Adipose tissue (tissue), 3 donors: ENCODE data around the gene CELA3A. TPM values are rescaled to one million over a fixed set of nuclear protein-coding genes. Genes with fewer than 3 reads are reported as not detected.
"Not testable (repeated sequence)": the region's sequence is repeated elsewhere in the genome, so short reads cannot be mapped to it uniquely, and the experiment has no call there.

Source experiments
- H3K27ac ChIP-seq: one replicate; pipeline ENCODE4 v1.5.1; 2013; ENCODE audit warnings: low read depth, low read length
- WGBS, 3 donors: extraction: QIAGEN DNeasy Blood & Tissue Kit; methylation state at CpG; one replicate each; pipeline ENCODE4 v1.1.7; 2013; 5-methylcytosine and 5-hydroxymethylcytosine counted together
- polyA plus RNA-seq, 3 donors: library from polyadenylated mRNA; stranded (reverse); fragments of 200-250 nt; gene quantifications; one replicate each; pipeline ENCODE4 v1.2.3, GENCODE V29; 2013
- donor health status: healthy with polysubstance abuse.
- donor health status: Bipolar disorder and iron deficiency.
- donor health status: healthy.

The CELA3A gene
- over 10,000 TPM in 1 of 3 donors, 10 to 100 TPM in 1, 1 to 10 TPM in 1; 5.3 to 36,211 (median 17.7) TPM for polyA plus RNA-seq

DNA sequence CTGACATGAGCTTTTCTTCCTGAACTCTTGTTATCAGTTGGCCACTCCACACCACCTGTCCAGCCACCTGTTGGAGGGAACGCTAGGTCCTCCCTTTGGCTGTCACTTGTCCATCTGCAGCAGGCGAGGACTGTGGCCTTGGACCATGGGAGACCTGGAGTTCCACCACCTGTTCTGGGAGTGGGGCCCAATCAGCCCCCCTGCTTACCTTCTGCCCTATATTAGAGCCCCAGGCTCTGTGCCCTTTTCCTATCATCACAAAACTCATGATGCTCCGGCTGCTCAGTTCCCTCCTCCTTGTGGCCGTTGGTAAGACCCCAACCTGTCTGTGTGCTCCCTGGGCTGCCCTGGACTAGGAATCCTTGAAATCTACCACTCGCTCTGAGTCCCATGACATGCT is at the start of gene CELA3A:
CELA3A (plus strand) TSS at position 249 of the 400 bp plus-strand sequence; CDS start at position 267, 18 bp downstream.
- WGBS, 3 donors, result 45 to 89% (median 78%) methylated on average over 5 of the region's 5 CpGs
- H3K27ac ChIP-seq, result no peak within 1 kb of the TSS

- WGBS, 3 donors, result 72 to 83% (median 80%) methylated on average over 6 of the region's 6 CpGs
- no peak overlapping the region for H3K27ac ChIP-seq
These were observed 48.5 kb upstream of the CELA3A start for GRCh38 chr1:21952786-21953520.

DNA sequence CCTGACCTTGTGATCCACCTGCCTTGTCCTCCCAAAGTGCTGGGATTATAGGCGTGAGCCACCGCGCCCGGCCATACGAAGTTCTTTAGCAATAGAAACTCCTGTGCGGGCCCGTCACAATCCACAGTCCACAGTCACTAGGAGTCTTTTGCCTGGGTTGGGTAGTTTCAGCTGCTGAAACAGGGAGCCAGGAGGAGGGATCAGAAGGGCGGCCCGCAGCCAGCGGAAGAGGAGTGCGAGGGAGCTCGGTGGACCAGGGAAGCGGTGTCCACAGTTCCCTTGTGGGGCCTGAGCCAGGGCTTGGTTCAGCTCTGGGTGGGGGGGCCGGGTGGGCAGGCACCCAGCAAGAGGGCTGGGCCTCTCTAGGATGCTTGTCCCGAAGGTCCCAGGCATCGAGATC is 46.4 kb upstream of the CELA3A start:
- no peak overlapping the region for H3K27ac ChIP-seq
- WGBS, 3 donors, result 53 to 76% (median 57%) methylated on average over 13 to 16 of the region's 16 CpGs

- 33 to 70% (median 51%) methylated on average over 6 to 9 of the region's 9 CpGs for WGBS, 3 donors
- no peak overlapping the region for H3K27ac ChIP-seq
These were observed 45.8 kb upstream of the CELA3A start for GRCh38 chr1:21955501-21956281.

- H3K27ac ChIP-seq, result no peak overlapping the region
- WGBS, 3 donors, result 17 to 51% (median 47%) methylated on average over 17 to 18 of the region's 18 CpGs
These were observed 44.5 kb upstream of the CELA3A start for GRCh38 chr1:21956720-21957552.

DNA sequence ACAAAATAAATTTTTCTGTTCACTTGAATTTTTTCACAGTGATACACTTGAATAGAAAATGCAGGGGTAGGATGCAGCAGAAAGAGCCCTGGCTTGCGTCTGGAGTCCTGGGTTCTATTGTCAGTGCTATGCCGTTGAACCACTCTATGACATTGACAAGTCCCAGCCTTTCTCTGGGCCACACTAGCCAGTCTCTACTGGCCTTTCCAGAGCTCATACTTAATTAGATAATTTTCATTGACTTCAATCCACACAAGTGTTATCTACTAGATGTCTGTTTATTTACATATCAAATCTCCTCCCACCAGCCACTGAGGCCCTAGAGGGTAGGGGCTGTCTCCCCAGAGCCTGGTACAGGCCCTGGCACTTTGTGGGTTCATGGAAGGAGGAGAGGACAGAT is 40.1 kb upstream of the CELA3A start:
- 84 to 93% (median 91%) methylated on average over 2 of the region's 2 CpGs for whole genome bisulfite sequencing, 3 donors
- H3K27ac ChIP-seq, result no peak overlapping the region

DNA sequence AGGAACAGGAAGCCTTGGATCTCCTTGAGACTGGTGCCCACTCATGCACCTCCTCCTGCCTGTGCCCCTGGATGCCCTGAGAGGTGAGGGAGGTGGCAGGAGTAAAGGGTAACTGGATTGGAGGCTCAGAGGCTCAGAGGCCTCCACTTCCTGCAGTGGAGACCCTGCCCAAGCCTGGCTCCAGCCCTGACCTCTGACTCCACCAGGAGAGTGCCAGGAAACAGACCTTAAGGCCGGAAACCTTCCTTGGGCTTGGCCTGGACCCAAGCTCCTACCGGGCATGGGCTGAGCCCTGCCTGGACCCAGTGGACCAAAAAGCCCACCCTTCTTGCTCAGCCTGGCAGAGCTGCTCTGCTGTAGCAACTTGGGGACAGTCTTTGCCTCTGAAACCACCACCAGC is 39.7 kb upstream of the CELA3A start:
- 41 to 61% (median 57%) methylated on average over 1 to 2 of the region's 2 CpGs for WGBS, 3 donors
- H3K27ac ChIP-seq, result no peak overlapping the region

DNA sequence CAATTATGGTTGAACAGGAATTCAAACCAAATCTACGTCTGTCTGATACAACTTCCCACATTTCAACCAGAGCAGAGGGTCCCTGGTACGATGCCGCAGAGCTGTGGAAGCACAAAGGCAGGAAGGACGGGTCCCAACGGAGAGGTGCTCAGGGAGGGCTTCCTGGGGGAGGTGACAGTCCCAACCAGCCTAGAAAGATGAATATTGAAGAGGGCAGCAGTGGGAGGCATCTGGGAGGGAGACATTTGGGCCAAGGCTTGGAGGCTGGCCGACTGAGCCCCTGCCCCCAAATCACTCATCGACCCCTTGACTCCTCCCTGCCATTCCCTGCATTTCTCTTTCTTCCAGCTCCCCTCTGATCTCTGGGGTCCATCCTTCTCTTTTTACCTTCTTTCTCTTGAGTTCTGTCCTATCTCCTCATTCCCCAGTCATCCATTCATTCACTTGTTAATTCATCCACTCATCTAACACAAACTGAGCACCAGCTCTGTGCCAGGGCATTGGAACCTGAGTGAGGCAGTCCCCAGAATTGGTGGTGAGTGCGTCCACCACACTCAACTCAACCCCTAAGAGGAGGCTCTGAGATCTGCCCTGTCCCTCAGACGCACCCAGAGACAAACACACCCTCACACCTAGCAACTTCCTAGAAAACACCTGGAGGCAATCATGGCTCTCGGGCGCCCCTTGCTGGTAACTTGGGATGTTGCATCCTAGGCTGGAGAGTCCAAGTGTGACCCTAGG is 37.8 kb upstream of the CELA3A start:
- H3K27ac ChIP-seq, result no peak overlapping the region
- whole genome bisulfite sequencing, 3 donors, result 43 to 53% (median 48%) methylated on average over 11 of the region's 11 CpGs

DNA sequence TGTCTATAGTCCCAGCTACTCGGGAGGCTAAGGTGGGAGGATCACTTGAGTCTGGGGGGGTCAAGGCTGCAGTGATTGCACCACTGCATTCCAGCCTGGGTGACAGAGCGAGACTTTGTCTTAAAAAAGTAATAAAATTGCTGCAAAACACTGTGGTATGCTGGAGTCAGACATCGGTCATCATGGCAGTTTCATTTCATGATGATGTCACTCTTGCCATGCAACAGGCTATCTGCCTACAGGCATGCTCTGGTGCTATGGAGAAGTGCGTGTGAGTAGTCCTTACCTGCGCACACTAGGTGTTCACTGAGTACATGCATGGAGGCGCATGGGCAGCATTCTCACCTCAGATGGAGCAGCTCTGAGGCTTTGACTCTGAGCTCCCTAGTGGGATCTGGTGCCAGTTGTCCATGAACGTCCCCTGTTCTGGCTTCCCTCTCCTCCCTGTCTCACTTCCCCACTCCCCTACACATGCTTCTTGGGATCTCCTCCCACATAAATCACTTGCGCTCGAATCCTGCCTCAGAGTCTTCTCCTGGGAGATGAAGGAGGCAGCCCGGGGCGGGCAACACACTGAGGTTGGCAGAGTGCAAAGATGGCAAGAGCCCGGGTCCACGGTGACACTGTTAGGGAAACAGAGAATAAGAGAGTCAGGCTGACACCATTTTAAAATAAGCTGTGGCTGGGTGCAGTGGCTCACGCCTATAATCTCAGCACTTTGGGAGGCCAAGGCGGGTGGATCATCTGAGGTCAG is 35.0 kb upstream of the CELA3A start:
- WGBS, 3 donors, result 87 to 95% (median 88%) methylated on average over 15 of the region's 15 CpGs
- no peak overlapping the region for H3K27ac ChIP-seq

GRCh38 chr1:21967216-21967615 is 34.2 kb upstream of the CELA3A start:
- 90 to 95% (median 90%) methylated on average over 6 of the region's 6 CpGs for WGBS, 3 donors
- not testable (repeated sequence) for H3K27ac ChIP-seq

DNA sequence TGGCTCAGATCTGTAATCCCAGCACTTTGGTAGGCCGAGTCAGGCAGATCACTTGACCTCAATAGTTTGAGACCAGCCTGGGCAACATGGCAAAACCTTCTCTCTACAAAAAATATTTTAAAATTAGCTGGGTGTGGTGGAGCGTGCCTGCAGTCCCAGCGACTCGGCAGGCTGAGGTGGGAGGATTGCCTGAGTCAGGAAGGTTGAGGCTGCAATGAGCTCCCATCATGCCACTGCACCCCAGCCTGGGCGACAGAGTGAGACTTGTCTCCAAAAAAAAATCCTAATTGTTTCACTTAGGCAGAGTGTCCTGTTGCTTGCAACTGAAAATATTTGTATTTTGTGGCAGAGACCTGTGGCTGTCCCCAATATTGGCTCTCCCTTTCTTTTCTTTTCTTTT is 32.4 kb upstream of the CELA3A start:
- not testable (repeated sequence) for H3K27ac ChIP-seq
- 76 to 89% (median 86%) methylated on average over 5 of the region's 5 CpGs for WGBS, 3 donors

DNA sequence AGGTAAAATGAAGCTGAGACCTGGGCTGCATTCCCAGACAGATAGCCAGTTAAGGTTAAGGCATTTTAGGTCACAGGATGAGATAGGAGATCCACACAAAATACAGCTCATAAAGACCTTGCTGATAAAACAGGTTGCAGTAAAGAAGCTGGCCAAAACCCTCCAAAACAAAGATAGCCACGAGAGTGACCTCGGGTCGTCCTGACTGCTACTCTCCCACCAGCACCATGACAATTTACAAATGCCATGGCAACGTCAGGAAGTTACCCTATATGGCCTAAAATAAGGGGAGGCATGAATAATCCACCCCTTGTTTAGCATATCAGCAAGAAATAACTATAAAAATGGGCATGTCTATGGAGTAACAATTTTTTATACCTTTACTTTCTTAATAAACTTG is 30.9 kb upstream of the CELA3A start:
- WGBS, 3 donors, result 33 to 72% (median 67%) methylated on average over 4 of the region's 4 CpGs
- H3K27ac ChIP-seq, result not testable (repeated sequence)

- 15 to 57% (median 39%) methylated on average over 2 of the region's 2 CpGs for WGBS, 3 donors
- not testable (repeated sequence) for H3K27ac ChIP-seq
These were observed 28.4 kb upstream of the CELA3A start for GRCh38 chr1:21972973-21973441.

- H3K27ac ChIP-seq, result not testable (repeated sequence)
- WGBS, 3 donors, result 37 to 85% (median 83%) methylated on average over 6 to 8 of the region's 8 CpGs
These were observed 27.5 kb upstream of the CELA3A start for GRCh38 chr1:21973948-21974347.

GRCh38 chr1:21974699-21975098 is 26.8 kb upstream of the CELA3A start:
- not testable (repeated sequence) for H3K27ac ChIP-seq
- WGBS, 3 donors, result 25 to 78% (median 74%) methylated on average over 5 to 6 of the region's 6 CpGs

GRCh38 chr1:21975296-21975695 is 26.2 kb upstream of the CELA3A start:
- 58 to 94% (median 93%) methylated on average over 8 to 9 of the region's 9 CpGs for WGBS, 3 donors
- not testable (repeated sequence) for H3K27ac ChIP-seq

GRCh38 chr1:21976703-21977239 is 24.7 kb upstream of the CELA3A start, which contains the start of gene CELA3B:
Gene CELA3B, plus strand, starts transcription at chr1:21977022. Its CDS starts 18 bp downstream, at chr1:21977040.
- 51 to 94% (median 89%) methylated on average over 7 to 9 of the region's 9 CpGs for WGBS, 3 donors
- not testable (repeated sequence) for H3K27ac ChIP-seq
